ENCODE measurements around the gene SFXN4. TPM values are rescaled to one million over a fixed set of nuclear protein-coding genes. Genes with fewer than 3 reads are reported as not detected.

The SFXN4 gene
- total RNA-seq, 1 experiment from 2014 or later: 45.3 TPM

- no peaks in the 10 kb centered on the region for H3K9me3 ChIP-seq
- ChIA-PET CTCF (no interaction called here), POLR2A (no interaction called here)
- no peak for DNase-seq
- Mint-ChIP-seq H3K9me3 (ENCODE audit: unreplicated experiment) (no peaks in the 10 kb centered on the region), H3K27me3 (ENCODE audit: insufficient read depth, unreplicated experiment) (no peaks in the 10 kb centered on the region), H3K4me1 (ENCODE audit: low read depth, unreplicated experiment) (peaks cover 7% of the 10 kb centered on the region), H3K27ac (ENCODE audit: unreplicated experiment) (peak overlapping the region; percentile 99), H3K4me3 (ENCODE audit: unreplicated experiment) (peak overlapping the region; percentile 99), H3K36me3 (ENCODE audit: insufficient read depth, unreplicated experiment) (peaks cover 39% of the 10 kb centered on the region)
- peak overlapping the region; percentile 59 for H3K4me3 ChIP-seq (ENCODE audit: low read depth, low read length)
- BruUV-seq (replicated peaks): no TSS peak
- H3K4me1 ChIP-seq: peaks cover 12% of the 10 kb centered on the region
- H3K27me3 ChIP-seq (replicated peaks; ENCODE audit: control insufficient read depth, insufficient read depth, low read length): no peaks in the 10 kb centered on the region
- no peak for TF ChIP-seq CTCF (IDR thresholded peaks at IDR 0.05; ENCODE audit: insufficient read depth in 1 of 2, low read depth in 1 of 2, low read length in 1 of 2, severe bottlenecking in 1 of 2, unreplicated experiment in 1 of 2)
- H3K36me3 ChIP-seq (ENCODE audit: control insufficient read depth, insufficient read depth, low read length): peaks cover 1% of the 10 kb centered on the region; the same call in 1 of the 2 replicates
- intact Hi-C loops (cut with micrococcal nuclease; ENCODE audit: unreplicated experiment): loop anchor here (2.0 kb wide), 1 partner anchor 13 kb away; the partner anchor contains the start of gene SFXN4
Observed at GRCh38 chr10:119177708-119178371, 12.3 kb upstream of the SFXN4 start.

DNA sequence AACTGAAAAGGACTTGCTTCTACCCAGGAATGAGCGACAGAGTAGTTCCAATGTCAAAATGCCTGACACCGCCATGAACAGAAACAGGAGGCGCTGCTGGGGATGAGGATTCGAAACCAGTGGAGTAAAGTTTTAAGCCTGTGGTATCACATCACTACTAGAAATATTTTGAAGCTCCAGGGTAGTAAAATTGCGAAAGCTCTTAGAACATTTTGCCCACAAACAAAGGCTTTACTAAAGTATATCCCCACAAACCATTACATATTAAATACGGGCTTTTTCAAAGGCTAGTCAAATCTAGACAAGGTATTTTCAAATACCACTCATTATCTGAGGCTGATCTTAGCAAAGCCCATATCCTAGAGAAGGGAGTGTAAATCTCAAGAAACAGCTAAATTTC is 10.7 kb upstream of the SFXN4 start:
- Mint-ChIP-seq H3K27ac (ENCODE audit: unreplicated experiment) (no peak overlapping the region), H3K36me3 (ENCODE audit: insufficient read depth, unreplicated experiment) (peaks cover 55% of the 10 kb centered on the region), H3K9me3 (ENCODE audit: unreplicated experiment) (no peaks in the 10 kb centered on the region), H3K4me1 (ENCODE audit: low read depth, unreplicated experiment) (peaks cover 7% of the 10 kb centered on the region), H3K27me3 (ENCODE audit: insufficient read depth, unreplicated experiment) (no peaks in the 10 kb centered on the region), H3K4me3 (ENCODE audit: unreplicated experiment) (no peak overlapping the region)
- ChIA-PET CTCF (no interaction called here), POLR2A (no interaction called here)
- DNase-seq: no peak
- TF ChIP-seq CTCF (IDR thresholded peaks at IDR 0.05; ENCODE audit: insufficient read depth in 1 of 2, low read depth in 1 of 2, low read length in 1 of 2, severe bottlenecking in 1 of 2, unreplicated experiment in 1 of 2): no peak
- peaks cover 12% of the 10 kb centered on the region for H3K4me1 ChIP-seq
- peaks cover 6% of the 10 kb centered on the region for H3K36me3 ChIP-seq (ENCODE audit: control insufficient read depth, insufficient read depth, low read length)
- intact Hi-C loops (cut with micrococcal nuclease; ENCODE audit: unreplicated experiment): no loop called here
- no peaks in the 10 kb centered on the region for H3K9me3 ChIP-seq
- H3K4me3 ChIP-seq (ENCODE audit: low read depth, low read length): no peak overlapping the region
- TSS peak; percentile 12 for BruUV-seq (replicated peaks)
- no peaks in the 10 kb centered on the region for H3K27me3 ChIP-seq (replicated peaks; ENCODE audit: control insufficient read depth, insufficient read depth, low read length)

DNA sequence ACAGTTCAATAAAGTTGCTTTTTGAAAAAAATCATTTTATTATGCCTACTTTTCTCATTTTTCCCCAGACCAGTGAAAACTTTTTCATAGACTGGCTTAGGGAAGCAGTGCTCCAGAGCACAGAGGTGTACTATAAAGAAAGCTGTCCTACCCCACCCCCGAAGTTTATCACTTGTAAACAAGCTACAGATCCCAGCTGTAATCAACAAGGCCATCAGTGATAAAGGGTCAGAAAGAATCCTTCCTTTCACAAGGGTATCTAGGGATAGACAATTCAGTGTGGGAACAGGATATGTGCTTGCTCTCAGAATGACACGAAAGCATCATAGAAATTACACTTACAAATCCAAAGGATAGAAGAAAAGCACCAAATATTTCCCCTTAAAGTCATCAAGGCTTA is 8.6 kb upstream of the SFXN4 start:
- no peak for TF ChIP-seq CTCF (IDR thresholded peaks at IDR 0.05; ENCODE audit: insufficient read depth in 1 of 2, low read depth in 1 of 2, low read length in 1 of 2, severe bottlenecking in 1 of 2, unreplicated experiment in 1 of 2)
- no peak overlapping the region for H3K4me3 ChIP-seq (ENCODE audit: low read depth, low read length)
- no peaks in the 10 kb centered on the region for H3K9me3 ChIP-seq
- Mint-ChIP-seq H3K27me3 (ENCODE audit: insufficient read depth, unreplicated experiment) (no peaks in the 10 kb centered on the region), H3K4me1 (ENCODE audit: low read depth, unreplicated experiment) (peaks cover 7% of the 10 kb centered on the region), H3K27ac (ENCODE audit: unreplicated experiment) (no peak overlapping the region), H3K9me3 (ENCODE audit: unreplicated experiment) (no peaks in the 10 kb centered on the region), H3K4me3 (ENCODE audit: unreplicated experiment) (no peak overlapping the region), H3K36me3 (ENCODE audit: insufficient read depth, unreplicated experiment) (peaks cover 76% of the 10 kb centered on the region)
- peaks cover 6% of the 10 kb centered on the region for H3K36me3 ChIP-seq (ENCODE audit: control insufficient read depth, insufficient read depth, low read length)
- no peak for DNase-seq
- intact Hi-C loops (cut with micrococcal nuclease; ENCODE audit: unreplicated experiment): no loop called here
- CTCF ChIA-PET: no interaction called here
- no TSS peak for BruUV-seq (replicated peaks)
- no peaks in the 10 kb centered on the region for H3K27me3 ChIP-seq (replicated peaks; ENCODE audit: control insufficient read depth, insufficient read depth, low read length)
- POLR2A ChIA-PET: no interaction called here
- peaks cover 8% of the 10 kb centered on the region for H3K4me1 ChIP-seq
